Common myeloid progenitor, CD34-positive (primary cell): ENCODE measurements around the gene SPTLC3.

Experiments
- CTCF ChIA-PET: fragments of 350-600 bp; sonication (Branson Sonifier 250); formaldehyde crosslinking; loops from one replicate; lab custom pipeline; 2021; ENCODE audit warnings: antibody characterized with exemption; lab: Charles Lee
- POLR2A ChIA-PET: fragments of 350-600 bp; sonication (Branson Sonifier 250); formaldehyde crosslinking; loops from one replicate; lab custom pipeline; 2021; ENCODE audit warnings: antibody characterized with exemption; lab: Charles Lee
- DNase-seq, 3 donors: peaks; one replicate each; pipeline versions ENCODE4 v3.0.0 to v3.0.0-alpha.2; 2013
- H3K27ac ChIP-seq, 2 experiments: 1 replicate in 1 of 2; 2 replicates in 1 of 2; pipeline ENCODE4 v1.7.0; 2013; ENCODE audit warnings: inconsistent platforms in 2 of 2, low read length in 2 of 2, mild to moderate bottlenecking in 2 of 2, low read depth in 1 of 2, moderate library complexity in 1 of 2; ENCODE audit not compliant: severe bottlenecking in 2 of 2, insufficient read depth in 1 of 2, poor library complexity in 1 of 2
- H3K27me3 ChIP-seq, 5 experiments: replicated peaks in 2 of 5; 1 replicate in 3 of 5; 2 replicates in 2 of 5; pipeline versions ENCODE4 v1.6.1 to v1.7.0; 2013; ENCODE audit warnings: low read length in 4 of 5, mild to moderate bottlenecking in 2 of 5, moderate library complexity in 2 of 5, inconsistent platforms in 1 of 5; ENCODE audit not compliant: insufficient read depth in 5 of 5, control insufficient read depth in 4 of 5
- H3K36me3 ChIP-seq, 4 experiments: 1 replicate in 2 of 4; 2 replicates in 2 of 4; pipeline versions ENCODE4 v1.6.1 to v1.7.0; 2013; ENCODE audit warnings: low read length in 3 of 4, control low read depth in 1 of 4, mild to moderate bottlenecking in 1 of 4; ENCODE audit not compliant: control insufficient read depth in 4 of 4, insufficient read depth in 4 of 4
- H3K4me1 ChIP-seq, 4 experiments: 1 replicate in 3 of 4; 2 replicates in 1 of 4; pipeline versions ENCODE4 v1.6.1 to v1.7.1; 2013; ENCODE audit warnings: low read length in 3 of 4, mild to moderate bottlenecking in 3 of 4, control low read depth in 1 of 4, inconsistent platforms in 1 of 4, moderate library complexity in 1 of 4; ENCODE audit not compliant: control insufficient read depth in 4 of 4, insufficient read depth in 4 of 4; ENCODE audit errors: control extremely low read depth in 1 of 4
- H3K4me3 ChIP-seq, 7 experiments: 1 replicate in 4 of 7; 2 replicates in 3 of 7; pipeline versions ENCODE4 v1.5.1 to v1.7.0; 2013; ENCODE audit warnings: mild to moderate bottlenecking in 7 of 7, low read length in 6 of 7, moderate library complexity in 6 of 7, inconsistent platforms in 2 of 7, low read depth in 2 of 7, control low read depth in 1 of 7; ENCODE audit not compliant: insufficient read depth in 4 of 7, control insufficient read depth in 1 of 7; ENCODE audit errors: extremely low read depth in 1 of 7
- H3K9me3 ChIP-seq, 5 experiments: 1 replicate in 4 of 5; 2 replicates in 1 of 5; pipeline versions ENCODE4 v1.6.1 to v1.7.1; 2013; ENCODE audit warnings: low read length in 4 of 5, mild to moderate bottlenecking in 2 of 5, inconsistent platforms in 1 of 5, low read depth in 1 of 5, moderate library complexity in 1 of 5; ENCODE audit not compliant: control insufficient read depth in 4 of 5, insufficient read depth in 2 of 5; ENCODE audit errors: control extremely low read depth in 1 of 5
- WGBS: methylation state at CpG from one replicate; pipeline ENCODE4 v1.1.5; 2013; ENCODE audit not compliant: insufficient coverage; 5-methylcytosine and 5-hydroxymethylcytosine counted together

Gene SPTLC3

GRCh38 chr20:13102237-13102636 lies 93.5 kb downstream of the SPTLC3 start:
- Histone ChIP-seq H3K27me3 (peaks cover 0 to 9% (median 0%) of the 10 kb centered on the region in 5 experiments), H3K4me3 (no peak overlapping the region), H3K4me1 (no peaks in the 10 kb centered on the region), H3K9me3 (no peaks in the 10 kb centered on the region), H3K27ac (no peak overlapping the region), H3K36me3 (peaks cover 0 to 5% (median under 1%) of the 10 kb centered on the region in 4 experiments)
- ChIA-PET POLR2A (no interaction called here), CTCF (interaction anchor here (1.1 to 6.2 kb wide), 4 partner anchors 15 to 177 kb away, joined by 3 to 55 read pairs (median 6); no protein-coding TSS in a partner anchor)
- DNase-seq: no peak
- 100% methylated on average over 3 of the region's 3 CpGs for WGBS

DNA sequence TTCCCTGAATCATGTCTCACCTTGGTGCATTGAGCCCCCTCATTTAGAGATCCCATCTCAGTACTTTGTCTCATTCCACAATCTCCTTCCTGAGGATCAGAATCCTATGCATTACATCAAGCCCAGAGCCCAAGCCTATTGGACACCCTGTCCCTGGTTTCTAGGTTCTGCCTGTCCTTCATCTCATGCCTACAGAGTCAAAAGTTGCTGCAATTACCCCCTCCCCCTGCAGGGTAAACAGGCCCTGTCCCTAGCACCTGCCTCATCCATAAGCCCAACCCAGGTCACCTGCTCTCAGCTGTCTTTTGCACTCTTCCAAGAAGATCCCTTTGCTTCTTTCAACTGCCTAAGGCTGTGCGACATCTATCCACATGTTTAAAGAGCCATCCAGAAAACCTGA lies 93.9 kb downstream of the SPTLC3 start:
- CTCF ChIA-PET: interaction anchor here (1.1 to 6.2 kb wide), 5 partner anchors 15 to 178 kb away, joined by 3 to 55 read pairs (median 5); no protein-coding TSS in a partner anchor
- Histone ChIP-seq H3K36me3 (peaks cover 0 to 5% (median under 1%) of the 10 kb centered on the region in 4 experiments), H3K9me3 (no peaks in the 10 kb centered on the region), H3K27ac (no peak overlapping the region), H3K27me3 (peaks cover 0 to 9% (median 0%) of the 10 kb centered on the region in 5 experiments), H3K4me1 (no peaks in the 10 kb centered on the region), H3K4me3 (no peak overlapping the region)
- 100% methylated on average over 1 of the region's 1 CpG for WGBS
- no peak for DNase-seq
- POLR2A ChIA-PET: no interaction called here

DNA sequence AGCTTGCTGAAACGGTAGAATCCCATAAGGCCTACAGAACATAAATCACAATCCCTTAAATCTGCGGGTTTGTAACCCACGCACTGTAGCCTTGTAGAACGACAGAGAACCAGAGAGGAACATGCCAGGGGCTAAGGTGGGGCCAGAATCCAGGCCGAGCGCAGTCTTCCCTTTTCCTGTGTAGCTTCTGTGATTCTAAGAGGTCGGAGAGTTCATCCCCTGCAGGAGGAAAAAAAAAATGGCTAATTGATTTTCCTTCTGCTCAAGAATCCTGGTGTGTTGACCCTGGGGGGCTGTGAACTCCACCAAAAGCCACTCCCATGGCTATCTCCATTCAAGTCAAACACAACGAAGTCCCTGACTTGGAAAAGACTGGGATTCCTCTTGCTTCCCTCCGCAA lies 96.3 kb downstream of the SPTLC3 start:
- 89% methylated on average over 8 of the region's 9 CpGs for WGBS
- Histone ChIP-seq H3K9me3 (no peaks in the 10 kb centered on the region), H3K4me3 (no peak overlapping the region), H3K4me1 (no peaks in the 10 kb centered on the region), H3K27ac (no peak overlapping the region), H3K36me3 (peaks cover 0 to 7% (median 0%) of the 10 kb centered on the region in 4 experiments), H3K27me3 (peaks cover 0 to 9% (median 0%) of the 10 kb centered on the region in 5 experiments)
- DNase-seq: no peak
- ChIA-PET POLR2A (no interaction called here), CTCF (interaction anchor here (0.9 to 6.2 kb wide), 9 partner anchors 11 to 180 kb away, joined by 3 to 55 read pairs (median 6); no protein-coding TSS in a partner anchor)

DNA sequence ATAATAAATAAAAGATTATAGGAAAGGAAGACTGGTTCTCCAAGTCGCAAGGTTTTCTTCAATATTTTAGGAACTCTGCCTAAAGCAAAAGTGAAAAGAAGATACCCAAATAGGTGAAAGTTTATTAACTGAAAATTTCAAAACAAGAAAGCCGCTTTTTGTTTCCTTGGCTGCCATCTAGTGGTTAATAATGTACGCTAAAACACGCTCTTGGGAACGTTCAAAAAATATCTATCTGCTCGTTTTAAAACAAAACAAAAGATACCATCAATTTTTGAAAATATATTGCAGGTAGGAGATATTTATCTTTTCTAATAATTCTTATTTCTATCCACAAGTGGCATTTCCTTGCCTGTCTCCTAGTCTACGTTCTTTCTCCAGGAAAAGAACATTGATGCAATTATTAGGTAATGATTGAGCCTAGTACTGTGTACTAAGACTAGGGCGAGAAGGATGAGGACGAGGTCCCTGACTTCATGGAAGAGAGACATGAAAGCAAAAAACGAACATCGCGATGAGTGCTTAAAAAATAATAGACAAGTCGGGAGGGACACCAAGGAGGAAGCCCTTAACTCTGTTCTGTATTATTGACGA lies 97.2 kb downstream of the SPTLC3 start:
- ChIA-PET POLR2A (no interaction called here), CTCF (interaction anchor here (0.9 to 6.2 kb wide), 4 partner anchors 10 to 181 kb away, joined by 3 to 55 read pairs (median 16); no protein-coding TSS in a partner anchor)
- Histone ChIP-seq H3K9me3 (no peaks in the 10 kb centered on the region), H3K27ac (no peak overlapping the region), H3K36me3 (peaks cover 0 to 10% (median 2%) of the 10 kb centered on the region in 4 experiments), H3K4me3 (no peak overlapping the region), H3K27me3 (peaks cover 0 to 10% (median 0%) of the 10 kb centered on the region in 5 experiments), H3K4me1 (no peaks in the 10 kb centered on the region)
- 76% methylated on average over 7 of the region's 14 CpGs for WGBS
- peak; percentile 43 to 68 (median 58) for DNase-seq

DNA sequence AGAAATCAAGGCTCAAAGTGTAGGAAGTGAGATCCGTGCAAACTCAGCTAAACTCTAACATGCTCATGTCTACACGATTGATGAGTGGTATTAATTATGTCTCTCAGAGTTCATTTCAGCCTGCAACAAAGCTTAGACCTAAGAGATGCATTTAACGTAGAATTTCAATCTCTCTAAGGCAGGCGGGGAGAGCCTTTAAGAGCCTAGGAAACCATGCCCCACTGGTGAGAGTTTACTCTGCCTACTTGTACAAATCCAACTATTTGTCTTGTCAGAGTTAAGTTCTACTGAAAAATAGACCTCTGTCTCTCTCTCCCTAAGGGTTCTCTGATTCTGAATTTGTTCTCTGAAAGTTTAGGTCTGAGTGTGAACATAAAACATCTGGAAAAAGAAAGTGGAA lies 100.9 kb downstream of the SPTLC3 start:
- DNase-seq: no peak

DNA sequence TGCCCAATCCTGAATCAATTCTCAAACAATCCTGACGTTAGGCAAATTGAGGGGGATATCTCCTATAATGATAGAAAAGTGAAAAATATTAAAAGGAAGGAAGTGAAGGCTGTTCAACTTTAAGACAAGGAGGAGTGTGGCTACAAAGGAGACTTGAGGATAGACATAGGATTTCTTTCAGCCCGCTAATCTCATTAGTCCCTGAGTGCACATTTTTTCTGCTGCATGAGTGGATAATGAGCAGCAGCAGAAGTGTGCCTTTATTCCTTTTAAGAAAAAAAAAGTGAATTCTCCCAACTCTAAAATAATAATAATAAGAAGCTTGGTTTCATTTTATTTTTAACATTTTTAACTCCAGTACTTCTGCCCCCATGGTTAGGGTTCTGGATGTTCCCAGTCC lies 102.0 kb downstream of the SPTLC3 start:
- CTCF ChIA-PET: interaction anchor here (1.0 to 4.6 kb wide), 9 partner anchors 8 to 187 kb away, joined by 3 to 32 read pairs (median 7); no protein-coding TSS in a partner anchor
- POLR2A ChIA-PET: no interaction called here
- Histone ChIP-seq H3K27me3 (peaks cover 0 to 3% (median 0%) of the 10 kb centered on the region in 5 experiments), H3K36me3 (peaks cover 0 to 20% (median 2%) of the 10 kb centered on the region in 4 experiments), H3K4me1 (no peaks in the 10 kb centered on the region), H3K4me3 (no peak overlapping the region), H3K27ac (no peak overlapping the region), H3K9me3 (no peaks in the 10 kb centered on the region)
- 100% methylated on average over 1 of the region's 2 CpGs for WGBS
- no peak for DNase-seq

More for the DNA sequence above, 100.9 kb downstream of the SPTLC3 start:
- Histone ChIP-seq H3K27me3 (peaks cover 0 to 3% (median 0%) of the 10 kb centered on the region in 5 experiments), H3K4me1 (no peaks in the 10 kb centered on the region), H3K4me3 (no peak overlapping the region), H3K27ac (no peak overlapping the region), H3K36me3 (peaks cover 0 to 17% (median 2%) of the 10 kb centered on the region in 4 experiments), H3K9me3 (no peaks in the 10 kb centered on the region)
- CTCF ChIA-PET: interaction anchor here (0.8 to 4.6 kb wide), 12 partner anchors 7 to 186 kb away, joined by 3 to 32 read pairs (median 6); partner anchors contain the start of gene SPTLC3
- 100% methylated on average over 4 of the region's 4 CpGs for WGBS
- POLR2A ChIA-PET: no interaction called here
